Measurements from ENCODE around the gene STOM.

DNA sequence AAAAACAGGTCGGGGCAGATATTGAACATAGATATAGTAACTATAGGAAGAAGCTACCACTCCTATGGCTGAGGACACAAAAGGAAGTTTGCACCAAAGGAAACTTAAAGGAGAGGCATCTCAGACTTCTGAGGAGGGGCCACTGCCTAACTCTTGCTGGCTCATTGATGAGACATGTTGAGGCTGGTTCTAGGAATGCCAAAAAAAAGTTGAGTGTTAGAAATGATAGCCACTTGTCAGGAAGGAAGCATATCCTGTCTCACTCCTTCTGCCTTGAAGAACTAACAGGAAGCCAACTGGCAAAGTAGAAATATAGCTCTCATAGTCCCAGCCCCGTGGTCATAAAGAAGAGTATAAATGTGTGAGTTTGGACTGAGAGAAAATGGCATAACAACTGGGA is 23.3 kb upstream of the STOM start:
- TF ChIP-seq POLR2AphosphoS5 (IDR thresholded peaks at IDR 0.05; ENCODE audit: low read depth, low read length): no peak
- TF ChIP-seq, protein P1, sequence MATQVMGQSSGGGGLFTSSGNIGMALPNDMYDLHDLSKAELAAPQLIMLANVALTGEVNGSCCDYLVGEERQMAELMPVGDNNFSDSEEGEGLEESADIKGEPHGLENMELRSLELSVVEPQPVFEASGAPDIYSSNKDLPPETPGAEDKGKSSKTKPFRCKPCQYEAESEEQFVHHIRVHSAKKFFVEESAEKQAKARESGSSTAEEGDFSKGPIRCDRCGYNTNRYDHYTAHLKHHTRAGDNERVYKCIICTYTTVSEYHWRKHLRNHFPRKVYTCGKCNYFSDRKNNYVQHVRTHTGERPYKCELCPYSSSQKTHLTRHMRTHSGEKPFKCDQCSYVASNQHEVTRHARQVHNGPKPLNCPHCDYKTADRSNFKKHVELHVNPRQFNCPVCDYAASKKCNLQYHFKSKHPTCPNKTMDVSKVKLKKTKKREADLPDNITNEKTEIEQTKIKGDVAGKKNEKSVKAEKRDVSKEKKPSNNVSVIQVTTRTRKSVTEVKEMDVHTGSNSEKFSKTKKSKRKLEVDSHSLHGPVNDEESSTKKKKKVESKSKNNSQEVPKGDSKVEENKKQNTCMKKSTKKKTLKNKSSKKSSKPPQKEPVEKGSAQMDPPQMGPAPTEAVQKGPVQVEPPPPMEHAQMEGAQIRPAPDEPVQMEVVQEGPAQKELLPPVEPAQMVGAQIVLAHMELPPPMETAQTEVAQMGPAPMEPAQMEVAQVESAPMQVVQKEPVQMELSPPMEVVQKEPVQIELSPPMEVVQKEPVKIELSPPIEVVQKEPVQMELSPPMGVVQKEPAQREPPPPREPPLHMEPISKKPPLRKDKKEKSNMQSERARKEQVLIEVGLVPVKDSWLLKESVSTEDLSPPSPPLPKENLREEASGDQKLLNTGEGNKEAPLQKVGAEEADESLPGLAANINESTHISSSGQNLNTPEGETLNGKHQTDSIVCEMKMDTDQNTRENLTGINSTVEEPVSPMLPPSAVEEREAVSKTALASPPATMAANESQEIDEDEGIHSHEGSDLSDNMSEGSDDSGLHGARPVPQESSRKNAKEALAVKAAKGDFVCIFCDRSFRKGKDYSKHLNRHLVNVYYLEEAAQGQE (IDR thresholded peaks at IDR 0.05; ENCODE audit: insufficient read depth in 1 of 2, low read depth in 2 of 2, low read length in 2 of 2): no peak
- TF ChIP-seq TAF1 (IDR thresholded peaks at IDR 0.05; ENCODE audit: borderline replicate concordance, insufficient read depth, low read length): no peak
- TF ChIP-seq SIN3A (IDR thresholded peaks at IDR 0.05; ENCODE audit: borderline replicate concordance, insufficient read depth, low read length): no peak
